GM12891 (cell line): ENCODE measurements around the gene PARP16.

Experiments
- DNase-seq: peaks from one replicate; pipeline ENCODE4 v3.0.0; 2011; ENCODE audit warnings: low spot score; ENCODE audit not compliant: insufficient read length
- FAIRE-seq: peaks from 2 replicates; lab custom pipeline; 2011; peaks lifted over from hg19 to GRCh38; lab: Jason Lieb, UNC
- PAX5 ChIP-seq: IDR thresholded peaks from 2 replicates; pipeline ENCODE4 v1.6.1; 2011; ENCODE audit warnings: low read length, moderate library complexity, mild to moderate bottlenecking; ENCODE audit not compliant: insufficient read depth, severe bottlenecking
- POLR2A ChIP-seq: IDR thresholded peaks from 2 replicates; pipeline ENCODE4 v1.6.1; 2011; ENCODE audit warnings: low read depth, low read length, control low read depth
- POLR2AphosphoS5 ChIP-seq: IDR thresholded peaks from 2 replicates; pipeline ENCODE4 v1.6.1; 2011; ENCODE audit warnings: low read depth, low read length, control low read depth
- POU2F2 ChIP-seq: IDR thresholded peaks from 2 replicates; pipeline ENCODE4 v1.6.1; 2011; ENCODE audit warnings: low read depth, mild to moderate bottlenecking, control low read depth, low read length, moderate library complexity
- SPI1 ChIP-seq: IDR thresholded peaks from 2 replicates; pipeline ENCODE4 v1.6.1; 2011; ENCODE audit warnings: low read depth, low read length, control low read depth
- TAF1 ChIP-seq: IDR thresholded peaks from 2 replicates; pipeline ENCODE4 v1.6.1; 2011; ENCODE audit warnings: low read depth, low read length, control low read depth

Gene PARP16

DNA sequence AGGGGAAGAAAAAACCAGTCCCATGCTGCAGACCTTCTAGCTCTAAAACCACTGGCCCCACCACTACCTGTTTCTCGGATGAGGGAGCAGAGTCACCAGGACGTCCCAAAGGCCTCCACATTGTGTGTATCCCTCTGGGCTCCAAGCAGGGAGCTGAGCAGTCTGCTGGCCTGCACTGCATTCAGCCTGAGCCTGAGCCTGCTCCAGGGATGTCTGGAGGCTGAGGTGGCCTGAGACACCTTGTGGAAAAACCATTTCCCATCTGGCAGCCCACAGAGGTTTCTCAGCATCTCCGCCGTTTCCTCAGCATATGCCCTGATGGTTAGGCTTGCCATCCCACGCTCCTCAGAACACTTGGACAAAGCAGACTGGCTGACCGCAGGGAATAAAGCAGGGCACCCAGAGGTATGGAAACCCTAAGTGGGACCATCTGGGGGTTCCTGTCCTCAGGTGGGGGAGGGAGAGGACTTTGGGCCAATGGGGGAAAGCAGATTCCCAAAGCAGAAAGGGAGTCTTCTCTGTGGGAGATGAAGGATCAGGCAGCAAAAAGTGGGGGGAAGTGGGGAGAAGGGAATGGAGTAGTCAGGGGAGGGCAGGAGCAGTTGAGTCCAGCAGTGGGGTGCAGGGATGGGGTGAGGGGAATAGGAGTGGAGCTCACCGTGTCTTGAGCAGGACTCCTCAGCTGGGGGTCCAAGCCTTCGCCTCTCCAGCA lies 75.8 kb downstream of the PARP16 start, which contains the start of gene CILP:
TSS of gene CILP (minus strand) at position 704 of the 712 bp plus-strand sequence. CDS start 1,718 bp downstream, outside the sequence.
- TF ChIP-seq TAF1 (no peak), POLR2AphosphoS5 (no peak), POU2F2 (no peak), POLR2A (no peak), SPI1 (no peak), PAX5 (no peak)
- DNase-seq (no peak), FAIRE-seq (no peak)

DNA sequence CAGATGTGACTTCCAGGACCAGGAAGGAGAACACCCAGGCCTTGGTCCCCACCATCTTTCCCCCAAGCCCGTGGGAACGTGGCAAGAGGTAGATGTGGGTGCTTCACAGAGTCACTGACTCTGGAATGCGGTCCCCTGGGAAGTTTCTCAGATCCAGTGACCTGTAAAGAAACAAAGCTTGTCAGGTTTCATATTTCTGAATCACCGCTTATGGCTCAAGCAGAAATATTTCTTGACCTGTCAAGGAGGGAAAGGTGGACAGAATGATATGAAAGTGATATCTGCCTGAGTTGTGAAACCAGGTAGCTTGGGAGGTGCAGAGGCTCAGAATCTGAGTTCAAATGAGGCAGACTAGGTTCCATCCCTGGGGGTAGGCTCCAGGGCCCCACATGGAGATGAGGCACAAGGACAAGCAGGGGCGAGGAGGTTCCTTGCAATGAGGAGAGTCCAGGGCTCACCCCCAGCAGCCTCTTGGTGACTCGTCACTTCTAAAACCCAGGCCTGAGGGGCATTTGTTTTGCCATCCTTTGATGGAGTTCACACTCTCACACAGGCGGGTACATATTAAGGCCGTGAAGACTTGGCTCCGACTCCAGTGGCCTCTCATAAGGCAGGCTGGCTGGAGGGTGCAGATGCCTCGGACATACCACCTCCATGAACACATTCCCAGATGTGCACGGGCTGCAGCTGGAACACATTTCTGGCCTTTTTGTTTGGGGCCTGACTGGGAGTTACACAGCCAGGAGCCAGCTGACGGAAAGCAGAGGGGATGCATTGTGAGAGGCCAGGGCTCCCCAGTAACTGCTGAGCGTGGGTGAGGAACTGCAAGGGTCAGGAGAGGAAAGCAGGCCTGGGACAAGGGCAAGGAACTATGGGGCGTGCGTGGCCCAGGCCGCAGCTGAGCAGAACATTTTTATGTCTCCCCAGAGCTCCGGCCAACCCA lies 76.7 kb downstream of the PARP16 start:
- FAIRE-seq, result no peak
- DNase-seq, result no peak
- TF ChIP-seq TAF1, result no peak

DNA sequence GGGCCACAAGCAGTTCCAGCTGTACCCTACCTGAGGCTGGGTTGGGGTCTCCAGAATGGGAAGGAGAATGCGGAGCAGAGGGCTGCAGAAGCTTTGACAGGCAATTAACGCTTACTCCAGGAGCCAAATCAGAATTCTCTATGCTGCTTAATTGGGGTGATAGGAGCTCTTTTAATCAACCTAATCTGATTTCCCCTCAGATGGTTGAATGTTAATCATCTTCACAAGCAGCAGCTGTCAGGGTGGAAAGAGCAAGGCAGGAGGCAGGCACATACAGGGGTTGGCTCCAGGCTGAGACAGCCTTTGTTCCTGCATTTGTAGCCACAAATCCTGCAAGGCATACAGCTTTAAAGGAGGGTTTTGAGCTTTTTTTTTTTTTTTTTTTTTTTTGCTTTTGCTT lies 78.0 kb downstream of the PARP16 start:
- FAIRE-seq (no peak), DNase-seq (no peak)
- TF ChIP-seq POLR2A (no peak), TAF1 (no peak), SPI1 (no peak), POLR2AphosphoS5 (no peak), POU2F2 (no peak), PAX5 (no peak)
